A549 (cell line): ENCODE measurements around the gene FHIT. TPM values are rescaled to one million over a fixed set of nuclear protein-coding genes. Genes with fewer than 3 reads are reported as not detected.

Source experiments
- ATAC-seq, 2 experiments: fragments of 200-7000 bp in 1 of 2; fragments of >200 bp in 1 of 2; cut with Nextera tagmentation in 1 of 2; cut with Tn5 transposase in 1 of 2; 3 replicates each; pipeline versions ENCODE4 v1.8.0 to v1.9.1; 2018 to 2020; ENCODE audit warnings: mild to moderate bottlenecking in 1 of 2, moderate library complexity in 1 of 2
- CTCF ChIA-PET: fragments of 300-600 bp; sonication (Branson Sonifier 250); formaldehyde crosslinking; extraction: SDS; loops from one replicate; lab custom pipeline; 2021; ENCODE audit warnings: antibody characterized with exemption, inconsistent platforms; lab: Yijun Ruan, JAX
- POLR2A ChIA-PET: fragments of 350-600 bp; formaldehyde crosslinking; extraction: SDS; loops from one replicate; lab custom pipeline; 2021; ENCODE audit warnings: antibody characterized with exemption, inconsistent platforms; lab: Yijun Ruan, JAX
- DNase-seq, 2 experiments: peaks; one replicate each; pipeline versions ENCODE4 v3.0.0 to v3.0.0-alpha.2; 2011 to 2016; ENCODE audit warnings: low read depth in 1 of 2, low spot score in 1 of 2
- FAIRE-seq: peaks from 2 replicates; lab custom pipeline; 2011; peaks lifted over from hg19 to GRCh38; lab: Jason Lieb, UNC
- H3K27ac ChIP-seq, 2 experiments: fragments of >200 bp; sonication (Bioruptor Twin); formaldehyde crosslinking; 3 replicates each; pipeline ENCODE4 v1.5.1; 2016 to 2017
- H3K4me1 ChIP-seq: fragments of >200 bp; sonication (Bioruptor Twin); formaldehyde crosslinking; 3 replicates; pipeline ENCODE4 v1.6.1; 2016
- H3K4me2 ChIP-seq: fragments of >200 bp; sonication (Bioruptor Twin); formaldehyde crosslinking; 3 replicates; pipeline ENCODE4 v1.6.1; 2016
- H3K4me3 ChIP-seq: fragments of >200 bp; sonication (Bioruptor Twin); formaldehyde crosslinking; 3 replicates; pipeline ENCODE4 v1.5.1; 2016
- H3K9me3 ChIP-seq: fragments of >200 bp; sonication (Bioruptor Twin); formaldehyde crosslinking; 3 replicates; pipeline ENCODE4 v1.6.1; 2016
- ATOH8 ChIP-seq: fragments of 250-450 bp; sonication (Bioruptor Pico); IDR thresholded peaks from 2 replicates; pipeline ENCODE4 v1.5.0; 2020; ENCODE audit warnings: low read depth, mild to moderate bottlenecking, moderate library complexity
- BHLHE40 ChIP-seq: IDR thresholded peaks from 2 replicates; pipeline ENCODE4 v1.6.1; 2012; ENCODE audit warnings: low read depth, low read length, inconsistent platforms
- CEBPB ChIP-seq, 2 experiments: fragments of >200 bp in 1 of 2; sonication (Bioruptor Twin) in 1 of 2; formaldehyde crosslinking in 1 of 2; IDR thresholded peaks; 2 replicates each; pipeline ENCODE4 v1.6.1; 2012 to 2016
- EHF ChIP-seq: fragments of 250-450 bp; sonication (Bioruptor Pico); IDR thresholded peaks from 2 replicates; pipeline ENCODE4 v1.5.0; 2020; ENCODE audit warnings: mild to moderate bottlenecking
- ELK1 ChIP-seq: fragments of 150-350 bp; IDR thresholded peaks from 2 replicates; pipeline ENCODE4 v1.6.1; 2014; ENCODE audit warnings: low read depth, mild to moderate bottlenecking, low read length
- EP300 ChIP-seq, 2 experiments: fragments of >200 bp; sonication (Bioruptor Twin); formaldehyde crosslinking; IDR thresholded peaks; 2 replicates in 1 of 2; 3 replicates in 1 of 2; pipeline ENCODE4 v1.6.1; 2016 to 2017
- ESRRA ChIP-seq: fragments of 150-350 bp; IDR thresholded peaks from 2 replicates; pipeline ENCODE4 v1.6.1; 2014; ENCODE audit warnings: mild to moderate bottlenecking, low read length, borderline replicate concordance
- GATA3 ChIP-seq: IDR thresholded peaks from 2 replicates; pipeline ENCODE4 v1.6.1; 2012; ENCODE audit warnings: borderline replicate concordance
- HDAC2 ChIP-seq: fragments of 200-600 bp; sonication (generic); IDR thresholded peaks from 2 replicates; pipeline ENCODE4 v1.6.1; 2016
- HMGXB4 ChIP-seq: fragments of 250-450 bp; sonication (Bioruptor Pico); IDR thresholded peaks from 2 replicates; pipeline ENCODE4 v1.5.0; 2021; ENCODE audit warnings: mild to moderate bottlenecking, moderate library complexity, borderline replicate concordance
- MAZ ChIP-seq: fragments of 150-350 bp; IDR thresholded peaks from 2 replicates; pipeline ENCODE4 v1.6.1; 2014; ENCODE audit warnings: antibody characterized with exemption, low read depth, low read length, borderline replicate concordance
- NR3C1 ChIP-seq: fragments of >200 bp; sonication (Bioruptor Twin); formaldehyde crosslinking; IDR thresholded peaks from 3 replicates; pipeline ENCODE4 v1.6.1; 2017
- POLR2A ChIP-seq: IDR thresholded peaks from 2 replicates; pipeline ENCODE4 v1.6.1; 2012; ENCODE audit warnings: mild to moderate bottlenecking, low read length
- RFX5 ChIP-seq: fragments of 450-650 bp; IDR thresholded peaks from 2 replicates; pipeline ENCODE4 v1.7.1; 2014; ENCODE audit warnings: antibody characterized with exemption, mild to moderate bottlenecking, moderate library complexity
- RNF2 ChIP-seq: fragments of 200-600 bp; sonication (generic); IDR thresholded peaks from 2 replicates; pipeline ENCODE4 v1.6.1; 2016; ENCODE audit warnings: low read depth, mild to moderate bottlenecking, antibody characterized with exemption, moderate library complexity, borderline replicate concordance
- SMC3 ChIP-seq: fragments of >200 bp; sonication (Bioruptor Twin); formaldehyde crosslinking; IDR thresholded peaks from 3 replicates; pipeline ENCODE4 v1.6.1; 2018; ENCODE audit warnings: inconsistent platforms
- TFCP2L1 ChIP-seq: fragments of 250-450 bp; sonication (Bioruptor Pico); IDR thresholded peaks from 2 replicates; pipeline ENCODE4 v1.5.0; 2021; ENCODE audit warnings: mild to moderate bottlenecking
- ZSCAN20 ChIP-seq: fragments of 250-450 bp; sonication (Bioruptor Pico); IDR thresholded peaks from 2 replicates; pipeline ENCODE4 v1.8.0; 2022; ENCODE audit warnings: mild to moderate bottlenecking, moderate library complexity
- WGBS: methylation state at CpG from one replicate; pipeline ENCODE4 v1.1.6; 2017; ENCODE audit errors: missing lambda C conversion rate; 5-methylcytosine and 5-hydroxymethylcytosine counted together
- polyA plus RNA-seq, 4 experiments: library from polyadenylated mRNA; depleted of rRNA in 3 of 4; stranded (reverse); fragments of >200 nt; fragmentation: RNase III in 1 of 4; extraction: RNeasy Plus Mini Kit Qiagen cat#74134 plus additional on column Dnase treatment in 1 of 4; gene quantifications; 2 replicates in 3 of 4; 3 replicates in 1 of 4; pipeline ENCODE4 v1.2.3, GENCODE V29; 2011 to 2017
- TF ChIP-seq, protein P1 (sequence below): IDR thresholded peaks from 2 replicates; pipeline ENCODE4 v1.6.1; 2012
- TF ChIP-seq, protein P2 (sequence below): IDR thresholded peaks from 2 replicates; pipeline ENCODE4 v1.6.1; 2012; ENCODE audit warnings: low read depth, borderline replicate concordance
- TF ChIP-seq, protein P3 (sequence below): fragments of 450-650 bp; IDR thresholded peaks from 2 replicates; pipeline ENCODE4 v1.6.1; 2014; ENCODE audit warnings: antibody characterized with exemption
- TF ChIP-seq, protein P4 (sequence below): IDR thresholded peaks from 2 replicates; pipeline ENCODE4 v1.6.1; 2012
- TF ChIP-seq, protein P5 (sequence below): fragments of >200 bp; sonication (Bioruptor Twin); formaldehyde crosslinking; IDR thresholded peaks from 2 replicates; pipeline ENCODE4 v1.6.1; 2016

Gene FHIT
- polyA plus RNA-seq, 2 of the 4 experiments (the other 2 are of a cell fraction), result 0.76 to 0.92 TPM

- CTCF ChIA-PET, result no interaction called here
- H3K4me2 ChIP-seq, result no peak overlapping the region
- ATAC-seq (no peak), DNase-seq (no peak), FAIRE-seq (no peak)
- H3K27ac ChIP-seq, result no peak overlapping the region
- WGBS, result 18% methylated on average over 3 of the region's 3 CpGs
- TF ChIP-seq, protein P1, sequence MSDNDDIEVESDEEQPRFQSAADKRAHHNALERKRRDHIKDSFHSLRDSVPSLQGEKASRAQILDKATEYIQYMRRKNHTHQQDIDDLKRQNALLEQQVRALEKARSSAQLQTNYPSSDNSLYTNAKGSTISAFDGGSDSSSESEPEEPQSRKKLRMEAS, result no peak
- TF ChIP-seq, protein P2, sequence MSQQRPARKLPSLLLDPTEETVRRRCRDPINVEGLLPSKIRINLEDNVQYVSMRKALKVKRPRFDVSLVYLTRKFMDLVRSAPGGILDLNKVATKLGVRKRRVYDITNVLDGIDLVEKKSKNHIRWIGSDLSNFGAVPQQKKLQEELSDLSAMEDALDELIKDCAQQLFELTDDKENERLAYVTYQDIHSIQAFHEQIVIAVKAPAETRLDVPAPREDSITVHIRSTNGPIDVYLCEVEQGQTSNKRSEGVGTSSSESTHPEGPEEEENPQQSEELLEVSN, result no peak
- TF ChIP-seq CEBPB (IDR thresholded peaks at IDR 0.05), result no peak
- TF ChIP-seq, protein P3, sequence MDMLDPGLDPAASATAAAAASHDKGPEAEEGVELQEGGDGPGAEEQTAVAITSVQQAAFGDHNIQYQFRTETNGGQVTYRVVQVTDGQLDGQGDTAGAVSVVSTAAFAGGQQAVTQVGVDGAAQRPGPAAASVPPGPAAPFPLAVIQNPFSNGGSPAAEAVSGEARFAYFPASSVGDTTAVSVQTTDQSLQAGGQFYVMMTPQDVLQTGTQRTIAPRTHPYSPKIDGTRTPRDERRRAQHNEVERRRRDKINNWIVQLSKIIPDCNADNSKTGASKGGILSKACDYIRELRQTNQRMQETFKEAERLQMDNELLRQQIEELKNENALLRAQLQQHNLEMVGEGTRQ, result no peak
- no peak for TF ChIP-seq EP300 (IDR thresholded peaks at IDR 0.05)
- TF ChIP-seq, protein P4, sequence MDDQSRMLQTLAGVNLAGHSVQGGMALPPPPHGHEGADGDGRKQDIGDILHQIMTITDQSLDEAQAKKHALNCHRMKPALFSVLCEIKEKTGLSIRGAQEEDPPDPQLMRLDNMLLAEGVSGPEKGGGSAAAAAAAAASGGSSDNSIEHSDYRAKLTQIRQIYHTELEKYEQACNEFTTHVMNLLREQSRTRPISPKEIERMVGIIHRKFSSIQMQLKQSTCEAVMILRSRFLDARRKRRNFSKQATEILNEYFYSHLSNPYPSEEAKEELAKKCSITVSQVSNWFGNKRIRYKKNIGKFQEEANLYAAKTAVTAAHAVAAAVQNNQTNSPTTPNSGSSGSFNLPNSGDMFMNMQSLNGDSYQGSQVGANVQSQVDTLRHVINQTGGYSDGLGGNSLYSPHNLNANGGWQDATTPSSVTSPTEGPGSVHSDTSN, result no peak
- no peak for TF ChIP-seq HDAC2
- TF ChIP-seq TFCP2L1, result no peak
- TF ChIP-seq, protein P5, sequence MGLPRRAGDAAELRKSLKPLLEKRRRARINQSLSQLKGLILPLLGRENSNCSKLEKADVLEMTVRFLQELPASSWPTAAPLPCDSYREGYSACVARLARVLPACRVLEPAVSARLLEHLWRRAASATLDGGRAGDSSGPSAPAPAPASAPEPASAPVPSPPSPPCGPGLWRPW, result no peak
- no peak for TF ChIP-seq ELK1
- TF ChIP-seq RNF2, result no peak
- H3K4me3 ChIP-seq, result no peak overlapping the region
- POLR2A ChIA-PET, result no interaction called here
- no peaks in the 10 kb centered on the region; the same call in 2 of the 3 replicates for H3K9me3 ChIP-seq
- no peaks in the 10 kb centered on the region for H3K4me1 ChIP-seq
These were observed 478.7 kb downstream of the FHIT start for GRCh38 chr3:60772584-60772983.

GRCh38 chr3:60771766-60772165 is 479.5 kb downstream of the FHIT start:
- ATAC-seq (no peak), FAIRE-seq (no peak), DNase-seq (no peak)
- no peak overlapping the region for H3K4me3 ChIP-seq
- no peak overlapping the region for H3K27ac ChIP-seq
- CTCF ChIA-PET, result no interaction called here
- no peaks in the 10 kb centered on the region for H3K4me1 ChIP-seq
- H3K9me3 ChIP-seq, result no peaks in the 10 kb centered on the region; the same call in 2 of the 3 replicates
- POLR2A ChIA-PET, result no interaction called here
- TF ChIP-seq MAZ, result no peak
- TF ChIP-seq EHF (CRISPR knock-in tag), result no peak
- TF ChIP-seq ESRRA, result no peak
- TF ChIP-seq, protein P3, result no peak
- no peak for TF ChIP-seq POLR2A
- H3K4me2 ChIP-seq, result no peak overlapping the region

- DNase-seq, result no peak
- no peak for FAIRE-seq
- POLR2A ChIA-PET, result no interaction called here
- TF ChIP-seq HMGXB4 (CRISPR knock-in tag) (no peak), GATA3 (no peak), SMC3 (no peak), ZSCAN20 (CRISPR knock-in tag) (no peak), RFX5 (no peak), ATOH8 (CRISPR knock-in tag) (no peak), BHLHE40 (no peak), NR3C1 (no peak)
- TF ChIP-seq, protein P3, result no peak
- TF ChIP-seq, protein P2, result no peak
- TF ChIP-seq, all 56 proteins: peak for 0
- Histone ChIP-seq H3K9me3 (no peaks in the 10 kb centered on the region; the same call in 2 of the 3 replicates), H3K4me1 (no peaks in the 10 kb centered on the region), H3K27ac (no peak overlapping the region), H3K4me2 (no peak overlapping the region), H3K4me3 (no peak overlapping the region)
- 12% methylated on average over 1 of the region's 1 CpG for WGBS
- ATAC-seq, result no peak
- CTCF ChIA-PET, result no interaction called here
These were observed 480.7 kb downstream of the FHIT start for GRCh38 chr3:60770532-60770931.
